Measurements from ENCODE around the gene ANK3. TPM values are rescaled to one million over a fixed set of nuclear protein-coding genes. Genes with fewer than 3 reads are reported as not detected.

The ANK3 gene
- polyA plus RNA-seq, 1 donor (not counting 4 experiments of a cell fraction or from before 2014, with no cell fraction given), result 8.3 TPM

GRCh38 chr10:60331886-60332285 lies 57.8 kb downstream of the ANK3 start:
- TF ChIP-seq EZH2 (IDR thresholded peaks at IDR 0.05; ENCODE audit: low read length), result no peak
- no peak for TF ChIP-seq CTCF (optimal IDR thresholded peaks at IDR 0.05 in 1 of 3, IDR thresholded peaks at IDR 0.05 in 1 of 3, conservative IDR thresholded peaks at IDR 0.05 in 1 of 3; ENCODE audit: extremely low read depth in 1 of 3, insufficient read depth in 2 of 3, low read length in 3 of 3)
- H3K36me3 ChIP-seq (ENCODE audit: control insufficient read depth in 2 of 2, extremely low read depth in 1 of 2, insufficient read depth in 2 of 2, low read length in 2 of 2), result no peaks in the 10 kb centered on the region

GRCh38 chr10:60323162-60323561 lies 66.5 kb downstream of the ANK3 start:
- Histone ChIP-seq H3K9me3 (ENCODE audit: control insufficient read depth, low read depth, low read length) (no peaks in the 10 kb centered on the region), H3K4me1 (ENCODE audit: control insufficient read depth, extremely low read depth, insufficient read depth, low read length) (no peaks in the 10 kb centered on the region), H3K27ac (ENCODE audit: control insufficient read depth, insufficient read depth, low read length) (no peak overlapping the region), H3K9ac (ENCODE audit: control insufficient read depth, extremely low read depth, insufficient read depth, low read length) (no peak overlapping the region), H3K9me1 (ENCODE audit: control insufficient read depth, extremely low read depth, insufficient read depth, low read length) (no peaks in the 10 kb centered on the region), H3K4me3 (ENCODE audit: control insufficient read depth in 2 of 3, extremely low read depth in 1 of 3, insufficient read depth in 2 of 3, low read depth in 1 of 3, low read length in 3 of 3) (no peak overlapping the region), H3K27me3 (ENCODE audit: control insufficient read depth, extremely low read depth, insufficient read depth, low read length) (no peaks in the 10 kb centered on the region), H3K79me2 (ENCODE audit: control insufficient read depth, insufficient read depth, low read length) (no peaks in the 10 kb centered on the region), H4K20me1 (ENCODE audit: control insufficient read depth, extremely low read depth, insufficient read depth, low read length) (no peaks in the 10 kb centered on the region), H3K36me3 (ENCODE audit: control insufficient read depth in 2 of 2, extremely low read depth in 1 of 2, insufficient read depth in 2 of 2, low read length in 2 of 2) (no peaks in the 10 kb centered on the region), H3K4me2 (ENCODE audit: control insufficient read depth, extremely low read depth, insufficient read depth, low read depth, low read length) (no peak overlapping the region), H2AFZ (ENCODE audit: control insufficient read depth, low read length) (no peak overlapping the region)
- DNase-seq (ENCODE audit: low read depth, low spot score) (no peak), FAIRE-seq (no peak)
- no peak for TF ChIP-seq EZH2 (IDR thresholded peaks at IDR 0.05; ENCODE audit: low read length)
- TF ChIP-seq CTCF (optimal IDR thresholded peaks at IDR 0.05 in 1 of 3, IDR thresholded peaks at IDR 0.05 in 1 of 3, conservative IDR thresholded peaks at IDR 0.05 in 1 of 3; ENCODE audit: extremely low read depth in 1 of 3, insufficient read depth in 2 of 3, low read length in 3 of 3), result no peak
- dilution Hi-C loops (cut with MboI; ENCODE audit: extremely low pct_ligation_motif_present, low sequenced_read_pairs), result no loop called here

More at GRCh38 chr10:60331886-60332285, 57.8 kb downstream of the ANK3 start:
- Histone ChIP-seq H3K9me1 (ENCODE audit: control insufficient read depth, extremely low read depth, insufficient read depth, low read length) (no peaks in the 10 kb centered on the region), H3K4me1 (ENCODE audit: control insufficient read depth, extremely low read depth, insufficient read depth, low read length) (no peaks in the 10 kb centered on the region), H3K9ac (ENCODE audit: control insufficient read depth, extremely low read depth, insufficient read depth, low read length) (no peak overlapping the region), H3K27ac (ENCODE audit: control insufficient read depth, insufficient read depth, low read length) (no peak overlapping the region), H3K9me3 (ENCODE audit: control insufficient read depth, low read depth, low read length) (no peaks in the 10 kb centered on the region), H3K4me3 (ENCODE audit: control insufficient read depth in 2 of 3, extremely low read depth in 1 of 3, insufficient read depth in 2 of 3, low read depth in 1 of 3, low read length in 3 of 3) (no peak overlapping the region), H2AFZ (ENCODE audit: control insufficient read depth, low read length) (no peak overlapping the region), H3K27me3 (ENCODE audit: control insufficient read depth, extremely low read depth, insufficient read depth, low read length) (no peaks in the 10 kb centered on the region), H4K20me1 (ENCODE audit: control insufficient read depth, extremely low read depth, insufficient read depth, low read length) (no peaks in the 10 kb centered on the region), H3K79me2 (ENCODE audit: control insufficient read depth, insufficient read depth, low read length) (no peaks in the 10 kb centered on the region), H3K4me2 (ENCODE audit: control insufficient read depth, extremely low read depth, insufficient read depth, low read depth, low read length) (no peak overlapping the region)
- no peak for FAIRE-seq
- dilution Hi-C loops (cut with MboI; ENCODE audit: extremely low pct_ligation_motif_present, low sequenced_read_pairs), result no loop called here
- no peak for DNase-seq (ENCODE audit: low read depth, low spot score)

Data from keratinocyte (primary cell).